Retinal pigment epithelial cell (primary cell): Measurements from ENCODE around the gene CCDC78.

Experiments
- DNase-seq: peaks from one replicate; pipeline ENCODE4 v3.0.0-alpha.2; 2010; ENCODE audit warnings: low read depth
- H3K4me3 ChIP-seq: 2 replicates; pipeline ENCODE4 v1.5.1; 2011; ENCODE audit warnings: mild to moderate bottlenecking, low read length, control low read depth, moderate library complexity
- TF ChIP-seq, protein P1 (sequence below): conservative IDR thresholded peaks from 2 replicates; pipeline ENCODE4 v1.5.1; 2011; ENCODE audit warnings: low read depth, low read length, control low read depth, inconsistent platforms

The CCDC78 gene

DNA sequence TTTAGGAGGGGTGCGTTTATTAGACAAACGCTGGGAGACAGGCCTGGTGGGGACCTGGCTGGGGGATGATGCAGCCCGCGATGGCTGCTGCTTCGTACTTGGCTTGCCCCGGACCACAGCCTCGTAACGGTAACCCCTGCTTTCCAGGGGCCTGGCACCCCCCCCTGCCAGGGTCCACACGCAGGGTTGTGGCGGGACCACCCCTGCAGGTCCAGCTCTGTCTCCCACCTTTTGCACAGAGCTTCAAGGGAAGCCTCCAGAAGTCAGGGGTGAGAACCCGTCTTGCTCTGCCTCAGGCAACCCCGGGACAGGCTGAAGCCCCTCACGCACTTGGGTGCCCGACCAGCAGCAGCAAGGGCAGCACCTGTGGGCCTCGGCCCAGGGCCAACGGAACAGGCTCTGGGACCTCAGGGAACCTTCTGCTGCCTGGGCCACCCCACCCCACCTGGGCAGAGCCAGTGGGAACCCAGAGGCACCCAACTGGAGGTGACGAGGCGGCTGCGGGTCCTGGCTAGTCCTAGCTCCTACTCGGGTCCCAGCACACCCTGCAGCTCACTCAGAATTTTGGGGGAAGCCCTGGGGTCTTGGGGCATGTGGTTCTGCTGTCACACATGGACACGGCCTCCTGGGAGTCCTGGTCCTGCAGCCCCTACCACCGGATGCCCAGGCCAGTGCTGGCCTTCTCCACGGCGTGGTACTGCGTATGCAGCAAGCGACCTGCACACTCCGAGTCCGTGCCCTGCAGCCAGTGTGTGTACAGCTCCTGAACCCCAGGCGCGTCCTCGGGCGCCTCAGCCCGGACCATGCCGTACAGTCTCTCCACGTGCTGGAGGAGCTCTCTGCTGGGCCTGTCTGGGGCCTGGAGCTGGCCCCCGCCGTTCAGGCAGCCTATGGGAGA is 3.8 kb upstream of the CCDC78 start:
- TF ChIP-seq, protein P1, sequence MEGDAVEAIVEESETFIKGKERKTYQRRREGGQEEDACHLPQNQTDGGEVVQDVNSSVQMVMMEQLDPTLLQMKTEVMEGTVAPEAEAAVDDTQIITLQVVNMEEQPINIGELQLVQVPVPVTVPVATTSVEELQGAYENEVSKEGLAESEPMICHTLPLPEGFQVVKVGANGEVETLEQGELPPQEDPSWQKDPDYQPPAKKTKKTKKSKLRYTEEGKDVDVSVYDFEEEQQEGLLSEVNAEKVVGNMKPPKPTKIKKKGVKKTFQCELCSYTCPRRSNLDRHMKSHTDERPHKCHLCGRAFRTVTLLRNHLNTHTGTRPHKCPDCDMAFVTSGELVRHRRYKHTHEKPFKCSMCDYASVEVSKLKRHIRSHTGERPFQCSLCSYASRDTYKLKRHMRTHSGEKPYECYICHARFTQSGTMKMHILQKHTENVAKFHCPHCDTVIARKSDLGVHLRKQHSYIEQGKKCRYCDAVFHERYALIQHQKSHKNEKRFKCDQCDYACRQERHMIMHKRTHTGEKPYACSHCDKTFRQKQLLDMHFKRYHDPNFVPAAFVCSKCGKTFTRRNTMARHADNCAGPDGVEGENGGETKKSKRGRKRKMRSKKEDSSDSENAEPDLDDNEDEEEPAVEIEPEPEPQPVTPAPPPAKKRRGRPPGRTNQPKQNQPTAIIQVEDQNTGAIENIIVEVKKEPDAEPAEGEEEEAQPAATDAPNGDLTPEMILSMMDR, result no peak
- H3K4me3 ChIP-seq, result no peak overlapping the region

DNA sequence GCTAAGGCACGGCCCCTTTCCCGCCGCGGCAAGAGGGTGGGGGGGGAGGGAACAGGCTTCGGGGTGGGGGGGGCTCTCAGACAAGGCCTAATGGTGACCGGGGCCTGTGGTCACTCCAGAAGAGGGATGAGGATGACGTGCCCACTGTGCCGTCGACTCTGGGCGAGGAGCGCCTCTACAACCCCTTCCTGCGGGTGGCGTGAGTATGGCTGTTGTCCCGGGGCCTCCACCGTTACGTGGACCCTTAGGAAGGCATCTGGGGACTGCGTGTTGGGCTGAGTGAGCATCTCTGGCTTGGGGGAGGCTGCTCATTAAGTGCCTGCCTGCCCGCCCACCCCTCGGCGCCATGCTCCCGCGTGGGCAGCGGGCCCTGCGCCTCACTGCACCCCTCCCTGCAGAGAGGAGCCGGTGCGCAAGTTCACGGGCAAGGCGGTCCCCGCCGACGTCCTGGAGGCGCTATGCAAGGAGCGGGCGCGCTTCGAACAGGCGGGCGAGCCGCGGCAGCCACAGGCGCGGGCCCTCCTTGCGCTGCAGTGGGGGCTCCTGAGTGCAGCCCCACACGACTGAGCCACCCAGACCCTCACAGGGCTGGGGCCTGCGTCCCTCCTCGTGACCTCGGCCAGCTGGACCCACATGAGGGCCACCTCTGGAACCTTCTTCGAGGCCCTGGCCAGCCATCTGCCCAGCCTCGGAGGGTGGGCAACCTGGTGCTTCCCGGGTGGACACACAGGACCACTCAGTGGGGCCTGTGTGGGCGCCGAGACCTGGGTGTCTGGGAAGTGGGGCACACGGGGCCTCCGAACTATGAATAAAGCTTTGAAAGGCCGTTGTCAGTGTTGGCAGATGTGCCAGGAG is 2.9 kb upstream of the CCDC78 start:
- H3K4me3 ChIP-seq, result peak overlapping the region; percentile 50
- DNase-seq, result no peak
- TF ChIP-seq, protein P1, result no peak

More for the DNA sequence above, 3.8 kb upstream of the CCDC78 start:
- DNase-seq, result no peak

DNA sequence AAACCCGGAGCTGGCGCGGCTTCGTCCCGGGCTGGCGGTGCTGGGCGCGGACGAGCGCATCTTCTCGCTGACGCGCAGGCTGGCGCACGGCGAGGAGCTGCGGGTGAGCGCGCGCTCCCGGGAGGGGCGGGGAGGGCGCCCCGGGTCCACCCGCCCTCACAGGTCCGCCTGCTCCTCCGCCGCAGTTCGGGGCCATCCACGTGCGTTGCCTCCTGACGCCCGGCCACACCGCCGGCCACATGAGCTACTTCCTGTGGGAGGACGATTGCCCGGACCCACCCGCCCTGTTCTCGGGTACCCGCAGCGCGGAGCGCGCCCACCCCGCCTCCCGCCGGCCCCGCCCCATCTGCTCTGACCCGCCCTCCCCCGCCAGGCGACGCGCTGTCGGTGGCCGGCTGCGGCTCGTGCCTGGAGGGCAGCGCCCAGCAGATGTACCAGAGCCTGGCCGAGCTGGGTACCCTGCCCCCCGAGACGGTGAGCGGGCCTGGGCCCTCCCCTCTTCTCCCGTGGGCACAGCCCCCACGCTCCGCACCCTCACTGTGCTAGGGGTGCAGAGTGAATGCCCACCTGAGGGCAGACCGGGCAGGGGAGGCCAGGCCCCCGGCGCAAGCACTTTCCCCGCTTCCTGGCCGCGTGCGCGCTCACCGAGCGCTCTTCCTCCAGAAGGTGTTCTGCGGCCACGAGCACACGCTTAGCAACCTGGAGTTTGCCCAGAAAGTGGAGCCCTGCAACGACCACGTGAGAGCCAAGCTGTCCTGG is 2.1 kb upstream of the CCDC78 start:
- H3K4me3 ChIP-seq, result peak overlapping the region; percentile 65
- no peak for DNase-seq
- TF ChIP-seq, protein P1, result no peak

- TF ChIP-seq, protein P1, result no peak
- H3K4me3 ChIP-seq, result peak overlapping the region; percentile 65
- no peak for DNase-seq
Measured at GRCh38 chr16:727291-727977, 1.2 kb upstream of the CCDC78 start.

- TF ChIP-seq, protein P1, result no peak
- DNase-seq, result no peak
- H3K4me3 ChIP-seq, result no peak overlapping the region
Measured at GRCh38 chr16:726188-726437, 130 bp downstream of the CCDC78 start.

DNA sequence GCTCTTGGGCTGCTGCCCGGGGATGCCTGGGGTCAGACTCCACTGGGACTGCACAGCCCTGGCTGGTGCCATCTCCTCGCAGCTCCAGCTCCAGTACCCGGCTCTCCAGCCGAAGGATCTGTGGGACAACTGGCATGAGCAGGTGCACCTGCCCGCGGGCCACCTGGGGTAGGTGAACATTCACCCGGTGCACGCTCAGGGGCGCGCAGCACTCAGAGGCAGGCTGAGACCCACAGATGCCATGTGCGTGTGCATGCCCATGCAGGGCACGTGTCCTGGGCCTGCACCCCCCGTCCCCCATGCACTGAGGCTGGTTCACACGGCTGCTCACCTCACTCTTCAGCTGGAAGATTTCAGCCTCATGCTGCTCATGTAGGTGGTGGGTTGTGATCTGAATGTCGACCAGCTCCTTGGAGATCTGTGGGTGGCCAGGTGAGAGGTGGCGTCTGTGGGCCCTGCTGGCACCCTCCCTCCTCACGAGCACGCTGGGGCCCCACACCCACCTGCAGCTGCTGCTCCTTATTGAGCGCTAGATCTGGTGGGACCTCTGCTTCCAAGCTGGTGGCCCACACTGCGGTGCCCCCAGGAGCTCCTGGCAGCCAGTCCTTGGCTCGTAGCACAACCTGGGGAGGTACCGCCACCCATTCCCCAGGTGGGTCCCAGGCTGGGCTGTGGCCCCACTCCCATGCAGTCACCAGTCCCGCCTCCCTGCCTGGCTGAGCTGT is 618 bp downstream of the CCDC78 start:
- TF ChIP-seq, protein P1, result no peak
- no peak for DNase-seq
- H3K4me3 ChIP-seq, result no peak overlapping the region
